RPMI7951 (cell line): Measurements from ENCODE around the gene PPP1R15B. TPM values are rescaled to one million over a fixed set of nuclear protein-coding genes. Genes with fewer than 3 reads are reported as not detected.

ENCODE experiments used
- DNase-seq: peaks from one replicate; pipeline ENCODE4 v3.0.0-alpha.2; 2012; ENCODE audit warnings: low read depth
- total RNA-seq: library from RNA; depleted of rRNA; stranded (reverse); fragments of >200 nt; shearing (Covaris generic); gene quantifications from 2 replicates; pipeline ENCODE4 v1.2.3, GENCODE V29; 2014

Gene PPP1R15B
- total RNA-seq, 1 experiment from 2014 or later, result 21.7 TPM

DNA sequence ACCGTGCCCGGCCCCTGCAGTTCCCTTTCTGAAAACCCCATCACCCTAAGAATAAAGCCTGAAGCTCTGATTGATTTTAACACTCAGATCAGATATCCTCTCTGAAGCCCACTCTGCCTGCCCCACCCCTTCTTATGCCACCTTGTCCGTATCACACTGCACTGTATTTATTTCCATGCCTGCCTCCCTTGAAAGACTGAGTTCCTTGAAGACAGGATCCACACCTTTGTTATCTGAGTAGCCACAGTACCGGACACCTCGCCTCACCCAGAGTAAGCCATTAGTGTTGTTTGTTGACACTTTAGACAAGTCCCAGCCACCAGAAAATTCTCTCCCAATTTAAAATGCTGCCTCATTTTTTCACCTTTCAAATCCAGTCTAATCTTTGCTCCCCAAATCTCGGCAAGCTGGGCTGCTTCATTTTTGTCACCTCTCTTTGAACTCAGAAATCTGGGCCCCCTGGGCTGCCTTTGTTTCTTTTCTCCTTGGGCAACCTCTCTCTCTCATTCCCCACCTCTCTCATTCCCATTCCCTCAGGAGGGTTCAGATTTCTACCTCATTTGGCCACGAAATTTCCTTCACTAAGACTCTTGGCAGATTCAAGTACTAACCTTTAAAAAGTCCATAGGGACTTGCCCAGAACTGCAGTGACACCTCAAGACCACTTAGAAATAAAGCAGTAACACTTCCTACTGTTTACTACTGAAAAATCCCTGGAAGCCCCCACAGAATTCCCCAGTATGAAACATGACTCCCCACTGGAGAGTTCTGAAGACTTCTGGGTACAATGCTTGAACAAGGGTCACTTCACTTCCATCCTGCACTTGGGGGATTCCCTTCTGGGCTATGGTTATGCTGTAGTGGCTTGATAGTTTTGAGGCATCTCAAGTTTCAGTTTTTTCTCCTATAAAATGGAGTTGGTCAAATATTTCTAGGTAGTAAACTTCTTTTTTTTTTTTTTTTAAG, 8.7 kb upstream of the PPP1R15B start:
- no peak for DNase-seq

- peak; percentile 37 for DNase-seq
These were observed 7.4 kb upstream of the PPP1R15B start for GRCh38 chr1:204419064-204419403.

DNA sequence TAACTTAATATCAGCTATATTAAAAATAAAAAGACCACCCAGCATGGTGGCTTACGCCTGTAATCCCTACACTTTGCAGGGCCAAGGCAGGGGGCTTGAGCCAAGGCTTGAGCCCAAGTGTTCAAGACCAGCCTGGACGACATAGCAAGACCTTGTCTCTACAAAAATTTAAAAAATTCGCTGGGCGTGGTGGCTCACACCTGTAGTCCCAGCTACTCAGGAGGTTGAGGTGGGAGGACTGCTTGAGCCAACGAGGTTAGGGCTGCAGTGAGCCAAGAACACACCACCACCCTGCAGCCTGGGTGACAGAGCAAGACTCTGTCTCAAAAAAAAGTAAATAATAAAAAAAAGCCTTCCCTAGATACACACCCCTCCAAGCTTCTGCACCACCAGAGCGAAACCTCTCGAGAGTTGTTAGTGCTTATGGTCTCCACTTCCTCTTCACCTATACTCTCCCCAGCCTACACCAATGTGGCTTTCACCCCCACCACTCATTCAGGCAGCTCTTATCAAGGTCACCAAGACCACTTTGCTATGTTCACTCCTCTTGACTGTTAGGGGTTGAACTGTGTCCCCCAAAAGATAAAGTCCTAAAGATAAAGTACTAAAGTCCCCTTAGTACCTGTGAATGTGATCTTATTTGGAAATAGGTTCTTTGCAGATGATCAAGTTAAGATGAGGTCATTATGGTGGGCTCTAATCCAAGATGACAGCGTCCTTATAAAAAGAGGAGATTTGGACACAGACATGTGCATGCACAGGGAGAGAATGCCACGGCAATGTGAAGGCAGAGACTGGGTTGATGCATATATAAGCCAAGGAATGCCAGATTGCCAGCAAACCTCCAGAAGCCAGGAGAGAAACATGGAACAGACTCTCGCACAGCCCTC, 6.8 kb upstream of the PPP1R15B start:
- no peak for DNase-seq

DNA sequence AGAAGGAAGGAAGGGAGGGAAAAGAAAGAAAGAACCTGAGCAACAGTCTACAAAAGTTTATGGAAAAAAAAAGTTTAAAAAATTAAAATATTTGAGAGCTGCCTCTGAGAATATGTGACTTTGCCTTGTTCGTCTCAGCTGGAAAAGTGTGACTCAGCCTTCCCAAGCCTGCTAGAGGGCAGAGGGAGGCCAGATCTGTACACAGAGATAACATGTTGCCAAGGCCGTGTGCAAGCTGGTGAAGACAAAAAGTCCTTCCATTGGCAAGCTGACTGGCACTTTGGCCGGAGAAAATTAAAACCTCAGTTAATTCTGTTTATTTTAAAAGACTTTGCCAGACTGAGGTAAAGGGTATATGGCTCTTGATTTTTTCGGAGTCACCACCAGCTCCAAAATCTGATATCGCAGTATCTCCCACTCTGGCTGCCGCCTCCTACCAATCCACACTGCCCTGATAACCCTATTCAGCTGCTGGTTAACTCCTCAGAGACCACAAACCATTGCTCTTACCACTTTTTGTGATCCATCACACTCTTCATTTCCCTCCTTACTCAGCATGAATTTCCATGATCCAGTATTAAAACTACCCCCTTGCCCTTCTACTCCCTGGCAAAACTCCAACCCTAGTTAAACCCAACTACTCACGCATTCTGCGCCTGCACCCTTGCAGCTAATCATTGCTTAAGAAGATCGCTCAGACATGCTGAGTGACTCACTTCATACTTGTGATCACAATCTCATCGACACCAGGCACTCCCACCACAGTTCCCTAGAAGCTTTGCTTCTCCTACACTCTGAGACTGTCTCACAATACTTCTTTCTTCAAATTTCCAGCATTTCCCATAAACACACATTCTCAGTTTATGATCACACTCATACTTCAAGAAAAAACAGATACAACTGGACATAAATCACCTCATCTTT, 5.7 kb upstream of the PPP1R15B start:
- DNase-seq, result peak; percentile 97

DNA sequence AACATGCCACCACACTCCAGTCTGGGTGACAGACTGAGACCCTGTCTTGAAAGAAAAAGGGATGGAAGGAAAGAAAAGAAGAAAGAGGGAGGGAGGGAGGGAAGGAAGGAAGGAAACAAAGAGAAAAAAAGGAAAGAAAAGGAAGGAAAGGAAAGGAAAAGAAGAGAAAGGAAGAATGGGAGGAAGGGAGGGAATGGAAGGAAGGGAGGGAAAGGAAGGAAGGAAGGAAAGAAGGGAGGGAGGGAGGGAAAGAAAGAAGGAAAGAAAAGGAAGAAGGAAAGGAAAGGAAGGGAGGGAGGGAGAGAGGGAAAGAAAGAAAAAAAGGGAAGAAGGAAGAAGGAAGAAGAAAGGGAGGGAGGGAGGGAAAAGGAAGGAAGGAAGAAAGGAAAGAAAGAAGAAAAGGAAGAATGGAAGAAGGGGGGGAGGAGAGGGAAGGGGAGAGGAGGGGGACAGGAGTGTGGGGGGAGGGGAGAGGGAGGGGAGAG, 5.0 kb upstream of the PPP1R15B start:
- DNase-seq, result no peak

GRCh38 chr1:204415351-204415750, 3.7 kb upstream of the PPP1R15B start:
- DNase-seq, result no peak

GRCh38 chr1:204414016-204414415, 2.4 kb upstream of the PPP1R15B start:
- no peak for DNase-seq

DNA sequence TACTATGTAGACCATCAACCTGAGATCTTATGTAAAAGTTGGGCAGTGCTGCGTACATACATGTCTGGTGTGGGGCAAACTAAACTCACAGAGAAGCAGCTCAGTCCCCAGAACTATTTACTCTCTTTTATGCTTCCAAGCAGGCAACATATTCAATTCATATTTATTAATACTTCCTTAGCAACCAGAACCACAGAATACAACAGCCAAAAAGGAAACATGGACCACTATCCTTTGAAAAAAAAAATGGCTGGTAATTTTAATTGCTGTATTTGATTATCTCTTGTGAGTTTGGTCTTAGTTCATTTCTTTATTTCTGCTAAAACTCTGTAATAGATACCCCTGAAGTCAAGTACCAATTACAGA, 1.5 kb upstream of the PPP1R15B start:
- DNase-seq, result no peak

- peak; percentile 42 for DNase-seq
These were observed 748 bp downstream of the PPP1R15B start for GRCh38 chr1:204410688-204411450.

- DNase-seq, result no peak
These were observed 1.6 kb downstream of the PPP1R15B start for GRCh38 chr1:204409836-204410687.

DNA sequence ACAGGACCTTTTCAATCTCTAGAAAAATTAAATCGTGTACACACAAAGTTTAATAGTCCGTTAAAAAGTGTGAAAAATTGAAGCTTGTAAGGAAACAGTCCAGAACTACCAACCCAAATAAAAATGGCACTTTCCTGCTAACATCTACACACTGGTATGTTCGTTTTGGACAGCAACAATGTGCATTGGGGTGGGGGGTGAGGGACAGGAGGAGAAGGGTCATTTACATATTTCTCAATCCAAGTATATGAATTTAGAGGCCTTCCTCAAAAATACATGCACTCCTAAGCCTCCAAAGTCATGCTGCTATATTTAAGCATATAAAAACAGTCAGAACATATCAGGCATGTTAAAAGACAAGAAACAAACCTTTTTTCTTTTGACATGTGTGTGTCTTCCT, 2.5 kb downstream of the PPP1R15B start:
- DNase-seq, result no peak

DNA sequence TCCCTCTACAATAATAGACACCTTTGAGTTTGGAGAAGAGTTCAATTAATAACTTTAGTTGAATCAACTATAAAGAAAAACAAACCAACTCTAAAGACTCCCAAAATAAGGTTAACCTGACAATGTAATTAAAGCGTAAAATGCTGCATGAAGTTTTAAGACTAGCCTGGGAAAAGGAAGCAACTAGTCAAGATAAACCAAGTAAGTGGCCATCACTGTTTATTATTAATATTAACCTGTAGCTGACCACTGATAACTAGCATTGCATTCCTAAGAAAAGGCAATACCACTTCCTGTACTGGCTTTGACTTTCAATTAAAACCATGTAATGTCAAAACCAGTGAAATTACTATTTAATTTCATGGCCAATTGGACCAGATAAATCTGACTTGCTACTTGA, 3.0 kb downstream of the PPP1R15B start:
- DNase-seq, result no peak

DNA sequence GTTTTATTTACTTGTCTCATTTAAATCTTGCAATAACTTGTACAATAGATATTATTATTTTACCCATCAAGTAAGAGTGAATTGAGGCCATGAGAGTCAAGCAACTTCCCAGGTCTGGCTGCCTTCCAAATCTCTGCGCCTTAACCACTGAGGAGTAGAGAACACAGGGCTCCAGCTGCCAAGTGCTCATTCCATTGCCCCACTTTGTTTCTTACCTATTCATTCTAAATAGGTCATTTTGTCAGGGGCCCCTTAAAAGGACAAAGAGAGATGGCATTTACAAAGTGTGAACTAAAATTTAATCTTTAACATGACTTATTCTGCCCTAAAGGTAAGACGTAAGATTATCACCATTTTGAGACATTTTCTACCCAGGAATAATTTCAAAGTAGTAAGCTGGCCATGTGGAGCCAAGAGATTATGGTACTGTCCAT, 3.5 kb downstream of the PPP1R15B start:
- DNase-seq, result peak; percentile 73

DNA sequence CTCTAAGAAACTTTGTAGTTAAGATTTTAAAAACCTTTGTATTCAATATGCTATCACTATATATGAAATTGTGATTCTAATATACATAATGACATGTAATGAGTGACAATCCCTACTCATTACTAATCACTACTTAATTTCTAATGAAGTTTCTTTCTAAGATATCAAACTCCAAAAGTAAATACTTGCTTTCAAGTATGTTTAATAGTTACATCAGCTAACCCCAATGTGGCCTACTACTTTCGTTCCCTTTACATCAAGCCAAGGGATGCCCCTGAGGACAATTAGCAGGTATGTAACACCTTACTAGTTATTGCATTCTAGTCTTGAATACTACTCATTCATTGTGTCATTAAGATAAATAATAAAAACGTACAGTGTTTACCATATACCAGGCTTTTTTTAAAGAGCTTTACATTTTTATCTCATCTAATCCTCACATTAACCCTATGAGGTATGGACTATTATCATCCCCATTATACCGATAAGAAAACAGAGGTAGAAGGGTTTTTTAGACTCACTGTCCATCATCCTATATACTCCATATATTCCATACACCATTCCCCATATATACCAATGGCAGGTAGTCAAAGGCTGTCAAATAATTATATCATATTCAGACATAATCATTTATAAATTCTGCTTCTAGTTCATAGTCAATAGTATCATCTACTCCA, 4.2 kb downstream of the PPP1R15B start:
- no peak for DNase-seq

GRCh38 chr1:204406621-204407020, 5.0 kb downstream of the PPP1R15B start:
- no peak for DNase-seq

DNA sequence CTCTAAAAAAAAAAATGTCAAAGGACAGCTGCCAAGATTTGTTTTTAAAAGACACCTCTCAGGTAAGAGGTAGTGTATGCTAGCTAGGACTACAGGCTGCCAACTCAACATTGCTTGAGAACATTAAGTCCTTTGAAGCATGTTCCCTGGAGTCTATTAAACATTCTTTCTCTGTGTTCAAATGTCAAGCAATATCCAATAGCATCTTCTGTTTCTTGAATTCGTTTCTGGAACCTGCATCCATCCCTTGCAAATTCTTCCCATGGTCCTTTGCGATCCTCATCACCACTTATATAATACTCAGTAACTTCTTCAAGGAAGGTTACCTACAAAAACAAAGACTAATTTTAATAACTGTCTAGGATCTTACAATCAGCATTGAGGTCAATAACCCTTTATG, 5.6 kb downstream of the PPP1R15B start:
- no peak for DNase-seq

- no peak for DNase-seq
These were observed 7.0 kb downstream of the PPP1R15B start for GRCh38 chr1:204404629-204405028.

DNA sequence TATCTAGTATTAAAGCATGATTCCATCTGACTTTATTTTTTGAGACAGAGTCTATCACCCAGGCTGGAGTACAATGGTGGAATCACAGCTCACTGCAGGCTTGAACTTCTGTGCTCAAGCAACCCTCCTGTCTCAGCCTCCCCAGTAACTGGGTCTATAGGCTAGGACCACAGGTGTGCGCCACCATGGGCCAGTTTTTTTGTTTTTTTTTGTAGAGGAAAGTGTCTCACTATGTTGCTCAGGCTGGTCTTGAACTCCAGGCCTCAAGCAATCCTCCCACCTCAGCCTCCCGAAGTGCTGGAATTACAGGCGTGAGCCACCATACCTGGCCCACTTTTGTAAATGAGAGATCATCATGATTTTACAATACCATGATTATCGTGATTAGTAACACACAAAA, 9.2 kb downstream of the PPP1R15B start:
- no peak for DNase-seq

GRCh38 chr1:204401730-204402129, 9.9 kb downstream of the PPP1R15B start:
- DNase-seq, result no peak
